HUES6 (cell line): ENCODE measurements around the gene CKLF.
"Not testable (repeated sequence)": the region's sequence is repeated elsewhere in the genome, so short reads cannot be mapped to it uniquely, and the experiment has no call there.

Experiments used
- H3K27ac ChIP-seq: 2 replicates; pipeline ENCODE4 v1.7.0; 2013; ENCODE audit warnings: low read depth, mild to moderate bottlenecking, low read length, inconsistent platforms
- H3K27me3 ChIP-seq: 2 replicates; pipeline ENCODE4 v1.6.1; 2013; ENCODE audit warnings: low read length; ENCODE audit not compliant: control insufficient read depth, insufficient read depth
- H3K36me3 ChIP-seq: 2 replicates; pipeline ENCODE4 v1.6.1; 2013; ENCODE audit warnings: low read length; ENCODE audit not compliant: control insufficient read depth, insufficient read depth
- H3K4me1 ChIP-seq: 2 replicates; pipeline ENCODE4 v1.6.1; 2013; ENCODE audit warnings: low read length; ENCODE audit not compliant: control insufficient read depth, insufficient read depth
- H3K4me3 ChIP-seq: 2 replicates; pipeline ENCODE4 v1.5.1; 2013; ENCODE audit warnings: low read depth, low read length
- H3K9ac ChIP-seq: one replicate; pipeline ENCODE4 v1.6.1; 2013; ENCODE audit warnings: mild to moderate bottlenecking, low read length
- H3K9me3 ChIP-seq: 2 replicates; pipeline ENCODE4 v1.6.1; 2013; ENCODE audit warnings: low read depth, low read length; ENCODE audit not compliant: control insufficient read depth, insufficient read depth

The CKLF gene

GRCh38 chr16:66512272-66513110 is 39.9 kb upstream of the CKLF start:
- Histone ChIP-seq H3K27ac (0 out of 2 replicates have a peak overlapping the region, but pooled peaks have one; percentile 20), H3K36me3 (no peaks in the 10 kb centered on the region), H3K4me1 (peaks cover 47% of the 10 kb centered on the region), H3K27me3 (no peaks in the 10 kb centered on the region), H3K9me3 (peaks cover 4% of the 10 kb centered on the region; the same call in 1 of the 2 replicates), H3K9ac (no peak overlapping the region), H3K4me3 (no peak overlapping the region)

DNA sequence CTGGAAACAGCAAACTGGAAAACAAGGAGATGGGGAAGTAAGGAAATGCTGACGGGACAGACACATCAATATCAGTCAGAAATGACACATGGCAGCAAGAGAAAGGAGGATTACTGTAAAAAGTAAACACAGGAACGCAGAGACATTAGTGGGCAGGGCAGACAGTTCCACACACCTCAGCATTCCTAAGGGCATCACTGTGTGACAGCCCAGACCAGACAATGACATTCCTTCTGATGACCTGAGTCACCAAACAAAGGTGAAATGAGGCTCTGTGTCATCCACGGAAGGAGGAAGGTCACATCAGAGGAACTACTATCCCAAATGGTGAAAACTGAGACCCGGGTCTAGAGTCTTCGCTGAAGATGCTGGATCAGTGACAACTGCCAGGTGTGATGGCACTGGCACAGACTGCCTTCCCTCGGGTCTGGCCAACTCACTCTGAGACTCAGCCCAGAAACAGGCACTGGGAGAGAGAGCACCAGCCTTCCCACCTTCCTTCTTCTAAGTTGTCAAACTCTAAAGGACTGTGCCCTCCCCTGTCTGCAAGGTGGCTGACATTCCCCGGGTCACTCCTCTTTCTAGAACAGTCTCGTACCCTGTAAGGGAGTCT is 39.2 kb upstream of the CKLF start:
- peaks cover 4% of the 10 kb centered on the region; the same call in 1 of the 2 replicates for H3K9me3 ChIP-seq
- no peak overlapping the region for H3K4me3 ChIP-seq
- H3K4me1 ChIP-seq = peaks cover 49% of the 10 kb centered on the region
- H3K36me3 ChIP-seq = no peaks in the 10 kb centered on the region
- H3K27me3 ChIP-seq = no peaks in the 10 kb centered on the region
- no peak overlapping the region for H3K27ac ChIP-seq
- no peak overlapping the region for H3K9ac ChIP-seq

DNA sequence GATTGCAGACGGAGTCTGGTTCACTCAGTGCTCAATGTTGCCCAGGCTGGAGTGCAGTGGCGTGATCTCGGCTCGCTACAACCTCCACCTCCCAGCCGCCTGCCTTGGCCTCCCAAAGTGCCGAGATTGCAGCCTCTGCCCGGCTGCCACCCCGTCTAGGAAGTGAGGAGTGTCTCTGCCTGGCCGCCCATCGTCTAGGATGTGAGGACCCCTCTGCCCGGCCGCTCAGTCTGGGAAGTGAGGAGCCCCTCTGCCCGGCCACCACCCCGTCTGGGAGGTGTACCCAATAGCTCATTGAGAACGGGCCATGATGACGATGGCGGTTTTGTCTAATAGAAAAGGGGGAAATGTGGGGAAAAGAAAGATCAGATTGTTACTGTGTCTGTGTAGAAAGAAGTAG is 38.0 kb upstream of the CKLF start:
- H3K27me3 ChIP-seq, H3K4me3 ChIP-seq, H3K9ac ChIP-seq, H3K36me3 ChIP-seq, H3K9me3 ChIP-seq, H3K27ac ChIP-seq: not testable (repeated sequence)
- peaks cover 49% of the 10 kb centered on the region for H3K4me1 ChIP-seq

DNA sequence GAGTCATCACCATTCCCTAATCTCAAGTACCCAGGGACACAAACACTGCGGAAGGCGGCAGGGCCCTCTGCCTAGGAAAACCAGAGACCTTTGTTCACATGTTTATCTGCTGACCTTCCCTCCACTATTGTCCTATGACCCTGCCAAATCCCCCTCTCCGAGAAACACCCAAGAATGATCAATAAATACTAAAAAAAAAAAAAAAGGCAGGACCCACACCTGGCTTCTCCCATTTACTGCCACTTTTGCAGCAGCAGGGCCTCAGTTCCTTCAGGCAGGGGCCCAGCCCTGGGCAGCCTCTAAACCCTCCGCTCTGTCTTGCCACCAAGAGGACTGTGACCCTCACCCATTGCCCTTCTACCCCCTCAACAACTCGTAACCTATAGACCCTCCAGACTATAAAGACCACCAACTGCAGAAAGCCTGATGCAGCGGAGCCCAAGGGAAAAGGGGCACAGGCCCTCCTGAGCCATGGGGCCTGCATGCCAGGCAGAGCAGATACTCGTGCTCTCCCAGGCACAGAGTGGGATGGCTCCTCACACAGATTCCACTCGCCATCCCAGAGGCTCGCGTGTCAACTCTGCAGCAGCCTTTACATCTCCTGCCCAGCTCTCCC is 37.3 kb upstream of the CKLF start:
- H3K27me3 ChIP-seq, H3K9me3 ChIP-seq, H3K36me3 ChIP-seq, H3K27ac ChIP-seq, H3K4me3 ChIP-seq, H3K9ac ChIP-seq: not testable (repeated sequence)
- H3K4me1 ChIP-seq = peaks cover 44% of the 10 kb centered on the region

GRCh38 chr16:66515596-66516508 is 36.5 kb upstream of the CKLF start:
- Histone ChIP-seq H3K36me3 (no peaks in the 10 kb centered on the region), H3K9ac (no peak overlapping the region), H3K27ac (no peak overlapping the region), H3K4me1 (peaks cover 39% of the 10 kb centered on the region), H3K27me3 (no peaks in the 10 kb centered on the region), H3K4me3 (no peak overlapping the region), H3K9me3 (peaks cover 4% of the 10 kb centered on the region; the same call in 1 of the 2 replicates)

GRCh38 chr16:66516509-66516807 is 35.9 kb upstream of the CKLF start:
- H3K27me3 ChIP-seq = no peaks in the 10 kb centered on the region
- no peak overlapping the region for H3K27ac ChIP-seq
- peaks cover 4% of the 10 kb centered on the region; the same call in 1 of the 2 replicates for H3K9me3 ChIP-seq
- H3K4me3 ChIP-seq = no peak overlapping the region
- peaks cover 33% of the 10 kb centered on the region for H3K4me1 ChIP-seq
- no peaks in the 10 kb centered on the region for H3K36me3 ChIP-seq
- H3K9ac ChIP-seq = peak overlapping the region; percentile 49

- H3K36me3 ChIP-seq = no peaks in the 10 kb centered on the region
- no peaks in the 10 kb centered on the region for H3K27me3 ChIP-seq
- peaks cover 27% of the 10 kb centered on the region for H3K4me1 ChIP-seq
- H3K4me3 ChIP-seq = no peak overlapping the region; the same call in 1 of the 2 replicates
- H3K9me3 ChIP-seq = peaks cover 4% of the 10 kb centered on the region; the same call in 1 of the 2 replicates
- H3K27ac ChIP-seq = peak overlapping the region; percentile 42; the same call in 1 of the 2 replicates
- H3K9ac ChIP-seq = peak overlapping the region; percentile 49
Observed at GRCh38 chr16:66516808-66517585, 35.4 kb upstream of the CKLF start.

DNA sequence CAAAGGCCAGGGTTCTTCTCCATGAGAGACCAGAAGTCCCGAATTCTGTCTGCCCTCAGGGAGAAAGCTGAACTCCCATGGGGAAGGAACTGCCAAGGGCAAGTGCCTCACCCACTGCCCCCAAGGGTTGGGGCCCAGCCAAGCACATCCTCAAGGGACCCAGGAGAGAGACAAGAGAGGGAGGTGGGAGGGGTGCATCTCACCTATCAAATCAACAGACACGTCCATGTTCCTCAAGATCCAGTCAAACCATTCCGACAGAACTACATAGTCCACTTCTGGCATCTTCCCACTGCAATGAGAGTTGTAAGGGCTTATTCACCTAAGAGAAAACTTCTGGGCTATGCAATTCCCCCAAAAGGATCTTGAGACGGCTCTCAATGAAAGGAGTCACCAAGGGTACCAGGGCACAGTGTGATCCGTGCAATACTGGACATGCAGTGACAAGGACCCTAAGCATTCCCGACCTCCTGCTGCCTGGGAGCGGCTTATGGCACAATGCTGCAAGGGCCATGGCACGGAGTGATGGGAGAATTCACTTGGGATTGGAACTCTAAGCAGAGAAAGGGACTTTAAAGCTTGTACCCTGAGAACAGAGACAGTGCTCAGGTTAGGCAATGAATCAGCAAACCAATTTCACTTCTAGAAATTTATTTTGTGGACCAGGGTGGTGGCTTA is 34.7 kb upstream of the CKLF start:
- no peak overlapping the region for H3K9ac ChIP-seq

GRCh38 chr16:66519482-66520373 is 32.6 kb upstream of the CKLF start:
- Histone ChIP-seq H3K4me1 (peaks cover 15% of the 10 kb centered on the region), H3K9me3 (no peaks in the 10 kb centered on the region), H3K27me3 (no peaks in the 10 kb centered on the region), H3K36me3 (no peaks in the 10 kb centered on the region), H3K27ac (no peak overlapping the region), H3K4me3 (no peak overlapping the region), H3K9ac (no peak overlapping the region)

More for the DNA sequence above, 34.7 kb upstream of the CKLF start:
- Histone ChIP-seq H3K9me3 (peaks cover 4% of the 10 kb centered on the region; the same call in 1 of the 2 replicates), H3K27ac (0 out of 2 replicates have a peak overlapping the region, but pooled peaks have one; percentile 42), H3K4me3 (no peak overlapping the region), H3K36me3 (no peaks in the 10 kb centered on the region), H3K4me1 (peaks cover 21% of the 10 kb centered on the region), H3K27me3 (no peaks in the 10 kb centered on the region)
